Loucy (cell line): ENCODE results near the gene DHRS12.

Source experiments
- EZH2phosphoT487 ChIP-seq: fragments of 200-600 bp; IDR thresholded peaks from 2 replicates; pipeline ENCODE4 v1.6.1; 2018; ENCODE audit warnings: antibody characterized with exemption, mild to moderate bottlenecking, moderate library complexity, borderline replicate concordance
- TF ChIP-seq, protein P1 (sequence below): fragments of 200-600 bp; sonication (generic); conservative IDR thresholded peaks from 2 replicates; pipeline ENCODE4 v1.5.1; 2014; ENCODE audit warnings: mild to moderate bottlenecking, antibody characterized with exemption, low read length

DNA sequence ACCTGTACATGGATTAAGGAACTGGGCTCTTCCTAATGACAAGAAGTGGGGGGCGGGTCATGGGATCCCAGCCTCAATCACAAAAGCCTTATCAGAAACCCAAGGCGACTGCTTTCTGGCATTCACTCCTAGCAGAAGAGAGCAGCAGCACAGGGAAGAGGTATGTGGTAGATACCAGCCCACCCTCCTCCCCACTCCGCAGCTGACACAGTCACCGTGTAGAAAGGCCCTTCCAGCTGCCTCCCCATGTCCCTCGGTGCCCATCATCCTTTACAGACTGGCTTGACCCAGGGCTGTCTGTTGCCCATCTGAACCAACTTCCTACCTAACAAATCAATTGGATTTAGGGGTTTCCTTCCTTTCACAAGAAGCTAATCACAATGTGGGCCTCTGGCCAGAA is 3.1 kb upstream of the DHRS12 start:
- TF ChIP-seq, protein P1, sequence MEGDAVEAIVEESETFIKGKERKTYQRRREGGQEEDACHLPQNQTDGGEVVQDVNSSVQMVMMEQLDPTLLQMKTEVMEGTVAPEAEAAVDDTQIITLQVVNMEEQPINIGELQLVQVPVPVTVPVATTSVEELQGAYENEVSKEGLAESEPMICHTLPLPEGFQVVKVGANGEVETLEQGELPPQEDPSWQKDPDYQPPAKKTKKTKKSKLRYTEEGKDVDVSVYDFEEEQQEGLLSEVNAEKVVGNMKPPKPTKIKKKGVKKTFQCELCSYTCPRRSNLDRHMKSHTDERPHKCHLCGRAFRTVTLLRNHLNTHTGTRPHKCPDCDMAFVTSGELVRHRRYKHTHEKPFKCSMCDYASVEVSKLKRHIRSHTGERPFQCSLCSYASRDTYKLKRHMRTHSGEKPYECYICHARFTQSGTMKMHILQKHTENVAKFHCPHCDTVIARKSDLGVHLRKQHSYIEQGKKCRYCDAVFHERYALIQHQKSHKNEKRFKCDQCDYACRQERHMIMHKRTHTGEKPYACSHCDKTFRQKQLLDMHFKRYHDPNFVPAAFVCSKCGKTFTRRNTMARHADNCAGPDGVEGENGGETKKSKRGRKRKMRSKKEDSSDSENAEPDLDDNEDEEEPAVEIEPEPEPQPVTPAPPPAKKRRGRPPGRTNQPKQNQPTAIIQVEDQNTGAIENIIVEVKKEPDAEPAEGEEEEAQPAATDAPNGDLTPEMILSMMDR: no peak
- TF ChIP-seq EZH2phosphoT487: no peak
